Epithelial cell of esophagus (primary cell): ENCODE results near the gene SCAPER.

Experiments used
- DNase-seq: peaks from one replicate; pipeline ENCODE4 v3.0.0; 2010; ENCODE audit warnings: low read depth
- H3K4me3 ChIP-seq: 2 replicates; pipeline ENCODE4 v1.5.1; 2011; ENCODE audit warnings: mild to moderate bottlenecking, low read length, control low read depth
- CTCF ChIP-seq: IDR thresholded peaks from 2 replicates; pipeline ENCODE4 v1.5.1; 2011; ENCODE audit warnings: low read depth, mild to moderate bottlenecking, low read length, control low read depth, inconsistent platforms; ENCODE audit not compliant: insufficient read depth; ENCODE audit errors: missing control alignments

SCAPER gene

GRCh38 chr15:76353023-76353577 lies 552.0 kb downstream of the SCAPER start:
- H3K4me3 ChIP-seq = no peak overlapping the region
- TF ChIP-seq CTCF = no peak

GRCh38 chr15:76349301-76350070 lies 555.7 kb downstream of the SCAPER start:
- no peak overlapping the region for H3K4me3 ChIP-seq
- no peak for TF ChIP-seq CTCF
- DNase-seq = peak; percentile 29

More at GRCh38 chr15:76353023-76353577, 552.0 kb downstream of the SCAPER start:
- DNase-seq = no peak

GRCh38 chr15:76347482-76348055 lies 557.6 kb downstream of the SCAPER start:
- no peak for TF ChIP-seq CTCF

GRCh38 chr15:76346669-76347481 lies 558.3 kb downstream of the SCAPER start:
- peak overlapping the region; percentile 45 for H3K4me3 ChIP-seq
- TF ChIP-seq CTCF = no peak
- no peak for DNase-seq

More at GRCh38 chr15:76347482-76348055, 557.6 kb downstream of the SCAPER start:
- DNase-seq = no peak
- no peak overlapping the region for H3K4me3 ChIP-seq

- no peak for DNase-seq
- no peak for TF ChIP-seq CTCF
- H3K4me3 ChIP-seq = peak overlapping the region; percentile 45
Measured at GRCh38 chr15:76345880-76346668, 559.1 kb downstream of the SCAPER start.

GRCh38 chr15:76345583-76345879 lies 559.6 kb downstream of the SCAPER start:
- no peak for TF ChIP-seq CTCF
- DNase-seq = no peak

More at GRCh38 chr15:76345583-76345879, 559.6 kb downstream of the SCAPER start:
- no peak overlapping the region for H3K4me3 ChIP-seq
